Middle frontal gyrus (tissue), 1 donor: Measurements from ENCODE around the gene MISFA.
"Not testable (repeated sequence)": the region's sequence is repeated elsewhere in the genome, so short reads cannot be mapped to it uniquely, and the experiment has no call there.

Experiments used
- DNase-seq: peaks from one replicate; pipeline ENCODE4 v3.0.0-alpha.2; 2015; ENCODE audit warnings: low spot score; ENCODE audit errors: extremely low spot score

MISFA gene

DNA sequence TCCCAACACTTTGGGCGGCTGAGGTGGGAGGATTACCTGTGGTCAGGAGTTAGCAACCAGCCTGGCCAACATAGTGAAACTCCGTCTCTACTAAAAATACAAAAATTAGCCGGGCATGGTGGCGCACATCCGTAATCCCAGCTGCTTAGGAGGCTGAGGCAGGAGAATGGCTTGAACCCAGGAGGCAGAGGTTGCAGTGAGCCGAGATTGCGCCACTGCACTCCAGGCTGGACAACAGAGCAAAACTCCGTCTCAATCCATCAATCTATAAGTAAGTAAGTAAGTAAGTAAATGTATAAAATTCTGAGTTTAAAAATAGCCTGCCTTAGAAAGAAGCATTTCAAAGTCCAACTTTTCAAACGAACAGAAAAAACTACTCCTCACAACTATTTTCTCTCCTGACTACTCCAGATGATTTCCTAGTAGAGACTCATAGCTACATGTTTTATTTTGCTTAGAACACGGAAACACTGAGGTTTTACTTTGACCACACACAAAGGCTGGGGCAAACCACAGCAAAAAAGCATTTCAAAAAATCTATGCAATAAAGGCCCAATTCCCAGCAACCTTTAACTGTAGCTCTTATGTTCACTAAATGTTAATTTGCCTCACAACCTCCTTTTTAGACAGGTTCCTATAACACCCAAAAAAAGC is 18.2 kb downstream of the MISFA start:
- DNase-seq: no peak

DNA sequence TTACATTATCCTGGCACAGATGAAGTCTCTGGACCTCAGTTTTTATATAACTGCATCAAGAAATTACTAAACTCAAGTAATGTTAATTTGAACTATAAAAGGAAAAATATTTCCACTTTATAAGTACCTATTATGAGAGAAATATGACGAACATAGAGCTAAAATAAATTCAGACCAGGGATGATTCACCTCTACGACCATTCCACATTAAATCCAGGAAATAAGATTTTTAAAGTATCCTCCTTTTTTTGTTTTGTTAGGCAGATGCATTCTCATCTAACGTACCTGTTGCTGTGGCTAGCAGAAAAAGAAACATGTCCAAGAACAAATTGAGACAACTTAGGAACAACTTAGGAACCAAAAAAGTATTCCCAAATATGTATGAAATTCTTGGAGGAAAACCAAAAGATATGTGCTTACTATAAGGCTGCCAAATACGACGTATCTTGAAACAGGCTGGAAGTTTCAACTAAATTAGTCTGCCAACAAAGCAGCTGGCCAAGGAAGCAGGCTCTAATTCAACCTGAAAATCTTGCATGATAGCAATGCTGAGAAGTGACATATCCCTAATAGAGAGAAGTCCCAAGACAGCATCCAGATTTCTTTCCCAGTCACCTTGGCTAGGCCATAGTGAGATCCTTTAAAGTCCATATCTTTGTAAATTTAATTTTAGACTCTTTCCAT is 18.9 kb downstream of the MISFA start:
- DNase-seq: peak; percentile 18

DNA sequence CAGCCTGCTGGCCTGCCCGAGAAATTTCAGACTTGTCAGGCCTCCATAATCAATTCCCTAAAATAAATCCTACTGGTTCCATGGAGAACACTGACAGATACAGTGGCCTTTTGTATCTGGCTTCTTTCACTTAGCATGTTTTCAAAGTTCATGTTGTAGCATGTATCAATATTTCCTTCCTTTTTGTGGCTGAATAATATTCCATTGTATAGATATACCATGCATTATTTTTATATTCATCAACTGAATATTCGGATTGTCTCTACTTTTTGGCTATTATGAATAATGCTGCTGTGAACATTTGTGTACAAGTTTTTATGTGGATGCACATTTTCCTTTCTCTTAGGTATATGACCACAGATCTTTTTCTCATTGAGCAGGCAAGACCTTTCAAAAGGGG is 24.1 kb downstream of the MISFA start:
- DNase-seq: no peak

DNA sequence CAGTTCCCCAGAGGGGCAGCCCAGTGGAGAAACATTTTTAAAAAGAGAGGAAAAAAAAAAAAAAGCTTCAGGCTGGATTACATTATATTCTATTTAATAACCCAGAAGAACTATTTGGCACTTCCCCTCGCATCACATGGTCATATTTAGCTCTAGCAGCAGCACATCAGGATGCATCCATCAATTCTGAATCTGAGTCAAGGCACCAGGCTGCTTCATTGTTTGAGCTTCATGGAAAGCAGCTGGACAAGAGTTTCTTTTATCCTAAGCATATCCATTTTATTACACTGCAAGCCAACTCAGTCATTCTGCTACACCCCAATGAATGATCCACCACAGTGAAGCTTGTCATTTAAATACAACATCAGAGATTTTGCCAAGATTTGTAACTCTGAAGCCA is 24.6 kb downstream of the MISFA start:
- no peak for DNase-seq

DNA sequence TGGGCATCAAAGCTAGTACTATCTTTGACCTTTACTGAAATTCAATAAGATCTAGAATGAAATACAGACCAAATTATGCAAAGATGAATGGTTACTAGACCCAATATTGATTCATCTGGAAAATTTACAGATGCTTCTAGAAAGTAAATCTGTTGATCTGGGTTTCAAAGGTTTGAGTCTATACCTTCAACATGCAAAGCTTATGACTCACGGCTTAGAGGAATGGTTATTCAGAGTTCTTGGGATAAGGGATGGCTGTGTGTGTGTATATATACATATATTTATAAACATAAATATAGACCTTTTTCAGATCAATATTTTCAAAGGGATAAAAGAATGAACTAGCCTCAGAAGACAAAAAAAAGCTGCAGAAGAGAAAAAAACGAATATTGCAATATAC is 33.3 kb downstream of the MISFA start:
- no peak for DNase-seq

DNA sequence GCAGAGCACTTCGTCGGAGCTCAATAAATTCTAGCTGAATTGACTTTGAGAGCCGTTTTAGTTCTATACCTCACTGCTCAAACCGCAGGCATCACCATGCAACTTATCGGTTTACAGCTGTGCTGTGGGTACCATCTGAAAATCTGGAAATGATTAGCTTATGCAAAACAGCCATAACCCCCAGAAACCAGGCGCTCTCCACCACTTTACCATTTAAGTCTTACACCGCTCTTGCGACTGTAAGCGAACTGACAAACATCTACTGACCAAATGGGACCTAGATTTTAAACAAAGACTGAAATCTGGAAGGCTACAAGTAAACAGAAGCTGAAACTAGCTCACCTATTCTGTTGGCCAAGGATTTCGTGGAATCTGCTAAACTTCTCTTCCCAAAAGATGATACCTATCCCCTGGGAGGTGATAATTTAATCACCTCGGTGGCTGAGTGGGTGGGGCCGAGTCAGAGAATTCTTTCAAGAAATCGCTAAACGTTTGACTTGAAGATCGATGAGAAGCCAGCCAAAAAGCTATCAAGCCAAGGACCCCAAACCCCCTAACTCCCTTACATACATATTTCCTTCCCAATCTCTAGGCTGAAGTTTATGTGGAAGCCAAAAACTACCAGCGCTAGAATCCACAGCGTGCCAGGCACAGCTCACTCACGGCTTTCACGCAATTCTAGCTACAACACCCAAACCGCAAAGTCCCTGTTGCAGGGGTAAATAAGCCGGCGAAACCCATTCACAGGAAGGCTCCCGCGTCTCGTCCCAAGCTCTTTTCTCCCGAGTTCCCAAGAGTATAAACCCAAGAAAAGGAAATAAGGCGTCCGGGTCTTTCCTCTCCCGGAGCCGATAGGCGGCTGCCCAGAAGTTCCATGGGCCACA is 33.9 kb downstream of the MISFA start:
- DNase-seq: no peak

DNA sequence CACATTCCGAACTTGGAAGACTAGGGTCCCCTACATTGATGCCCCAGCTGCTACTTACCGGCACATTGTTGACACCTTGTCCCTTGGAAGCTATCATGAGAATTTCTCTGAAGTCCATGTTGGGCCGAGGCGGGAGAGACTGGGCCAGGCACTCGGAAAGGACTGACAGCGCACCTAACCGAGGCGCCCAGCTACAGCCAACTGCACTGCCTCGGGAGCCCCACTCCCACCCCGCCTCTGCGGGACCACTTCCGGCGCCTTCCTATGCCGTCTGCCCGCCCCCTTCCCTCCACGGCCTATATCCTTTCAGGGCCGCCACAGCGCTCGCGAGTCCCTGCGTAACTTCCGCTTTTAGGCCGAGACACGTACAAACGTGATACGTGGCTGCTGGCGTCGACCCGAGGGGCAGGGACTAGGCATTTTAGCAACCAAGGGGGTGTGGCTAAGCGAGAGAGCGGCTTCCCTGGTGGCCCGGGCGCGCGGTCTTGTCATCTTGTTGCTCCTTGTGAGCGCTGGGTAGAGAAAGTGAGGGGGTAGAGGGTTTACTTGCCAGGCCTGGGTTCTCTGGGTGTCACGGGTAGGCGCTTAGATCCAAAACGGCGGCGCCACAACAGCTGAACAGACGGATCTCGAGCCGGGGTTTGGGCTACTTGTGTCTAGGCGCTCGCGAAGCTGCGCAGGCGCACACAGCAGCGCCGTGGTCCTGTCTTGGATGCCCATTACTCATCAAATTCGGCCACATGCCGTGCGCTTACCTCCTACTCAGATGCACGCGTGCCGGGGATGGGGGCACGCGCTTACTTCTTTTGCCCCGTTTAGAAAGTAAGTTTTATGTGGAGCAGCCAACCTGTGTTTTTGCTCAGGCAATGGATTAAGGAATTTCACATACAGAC is 34.8 kb downstream of the MISFA start, which contains the start of gene SPTY2D1:
TSS of gene SPTY2D1 (minus strand) at position 203 of the 893 bp plus-strand sequence. CDS start at position 118, 85 bp downstream.
- DNase-seq: peak; percentile 99

DNA sequence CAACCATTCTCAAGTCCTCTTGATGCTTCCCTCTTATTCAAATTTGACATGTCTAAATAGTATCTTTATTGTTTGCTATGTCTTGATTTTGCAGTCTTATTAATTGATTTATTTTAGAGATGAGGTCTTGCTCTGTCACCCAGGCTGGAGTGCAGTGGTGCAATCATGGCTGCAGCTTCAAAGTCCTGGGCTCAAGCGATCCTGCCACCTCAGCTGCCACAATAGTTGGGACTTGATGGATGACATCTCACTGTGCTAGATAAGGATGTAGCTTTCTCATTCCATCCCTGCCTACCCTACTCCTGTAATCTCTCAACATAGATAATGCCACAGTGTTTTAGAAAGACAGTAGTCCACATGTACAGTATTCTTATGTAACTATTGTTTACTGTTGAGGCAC is 42.1 kb downstream of the MISFA start:
- no peak for DNase-seq

DNA sequence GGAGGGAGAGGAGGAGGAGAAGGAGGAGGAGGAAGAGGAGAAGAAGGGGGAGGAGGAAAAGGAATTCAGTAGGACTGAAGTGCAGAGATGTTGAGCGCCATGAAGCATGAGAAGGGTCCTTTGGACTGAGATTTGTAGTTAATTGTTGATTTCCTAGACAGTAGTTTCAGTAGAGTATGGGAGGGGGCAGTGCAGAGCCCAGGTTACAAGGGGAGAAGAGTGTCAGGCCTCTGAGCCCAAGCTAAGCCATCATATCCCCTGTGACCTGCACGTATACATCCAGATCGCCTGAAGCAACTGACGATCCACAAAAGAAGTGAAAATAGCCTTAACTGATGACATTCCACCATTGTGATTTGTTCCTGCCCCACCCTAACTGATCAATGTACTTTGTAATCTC is 43.4 kb downstream of the MISFA start:
- DNase-seq: not testable (repeated sequence)

DNA sequence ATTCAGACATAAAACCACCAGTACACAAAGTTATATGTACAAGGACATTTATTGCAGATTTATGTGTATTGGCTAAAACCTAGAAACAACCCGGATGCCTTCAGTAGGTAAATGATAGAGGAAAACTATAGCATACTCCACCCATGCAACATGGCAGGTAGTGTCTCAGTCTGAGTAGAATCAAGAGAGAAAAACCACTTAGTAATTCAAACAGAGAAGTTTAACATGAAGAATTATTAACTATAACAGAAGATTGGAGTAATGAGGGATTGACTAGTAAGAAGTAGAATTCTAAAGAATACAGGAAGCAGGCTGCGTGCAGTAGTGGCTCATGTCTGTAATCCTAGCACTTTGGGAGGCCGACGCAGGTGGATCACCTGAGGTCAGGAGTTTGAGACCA is 50.8 kb downstream of the MISFA start:
- no peak for DNase-seq

DNA sequence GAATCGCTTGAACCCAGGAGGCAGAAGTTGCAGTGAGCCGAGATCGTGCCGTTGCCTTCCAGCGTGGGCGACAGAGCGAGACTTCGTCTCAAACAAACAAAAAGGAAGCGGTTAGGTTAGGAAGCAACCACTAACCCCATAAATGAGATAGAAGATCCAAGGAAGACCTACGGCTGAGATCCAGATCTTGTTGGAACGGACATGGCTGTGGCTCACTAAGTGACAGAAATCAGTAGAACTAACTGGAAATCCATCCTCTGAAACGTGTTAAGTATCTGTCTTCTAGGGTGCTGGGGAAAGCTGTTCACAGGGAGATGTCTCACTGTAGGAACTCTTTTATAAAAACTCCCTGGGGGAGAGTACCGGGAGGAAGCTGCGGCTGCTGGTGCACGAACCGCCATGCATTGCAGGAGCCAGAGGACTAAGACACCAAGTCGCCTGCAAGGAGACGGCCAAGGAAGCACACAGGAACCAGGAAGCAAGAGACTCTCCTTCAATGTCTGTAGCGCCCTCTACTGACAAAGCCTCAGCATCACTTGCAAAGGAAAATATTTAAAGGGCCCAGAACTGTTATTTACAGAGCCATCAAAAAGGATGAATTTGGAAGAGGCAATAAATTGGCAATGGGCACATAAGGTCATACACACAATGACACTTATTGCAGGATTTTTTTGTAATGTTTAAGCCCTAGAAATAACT is 51.4 kb downstream of the MISFA start:
- DNase-seq: no peak
